ENCODE results near the gene ADPRM. TPM values are rescaled to one million over a fixed set of nuclear protein-coding genes. Genes with fewer than 3 reads are reported as not detected.

ADPRM gene
- total and polyA plus RNA-seq, 2 experiments from 2014 or later, result 6.8 to 8.8 TPM

DNA sequence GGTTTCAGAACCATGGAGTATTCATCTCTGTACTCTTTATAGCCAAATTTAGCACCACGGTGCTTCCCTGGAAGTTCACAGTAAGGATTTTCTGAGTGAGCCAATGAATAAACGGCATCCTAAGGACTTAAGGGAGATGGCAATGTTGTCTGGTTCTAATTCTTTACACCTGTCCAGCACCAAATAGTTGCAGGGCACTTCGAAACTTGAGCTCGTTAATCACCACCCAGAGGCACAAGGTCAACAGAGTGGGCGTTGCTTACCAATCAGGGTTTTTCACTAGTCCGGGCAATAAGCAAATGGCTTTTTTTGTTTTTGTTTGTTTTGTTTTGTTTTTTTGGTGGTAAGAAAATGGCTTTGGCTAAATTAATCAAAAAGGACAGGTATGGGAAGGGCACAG is 60.7 kb downstream of the ADPRM start:
- H3K4me1 Mint-ChIP-seq, result peaks cover 42% of the 10 kb centered on the region
- Histone ChIP-seq H3K36me3 (ENCODE audit: insufficient read depth) (no peaks in the 10 kb centered on the region), H2AFZ (no peak overlapping the region), H3K27me3 (ENCODE audit: insufficient read depth) (no peaks in the 10 kb centered on the region), H3K4me1 (ENCODE audit: insufficient read depth) (peaks cover 22% of the 10 kb centered on the region), H3K27ac (ENCODE audit: low read depth) (no peak overlapping the region), H3K4me2 (no peak overlapping the region), H3K4me3 (no peak overlapping the region), H3K9me2 (ENCODE audit: insufficient read depth) (no peaks in the 10 kb centered on the region), H3K79me2 (replicated peaks; ENCODE audit: insufficient read depth) (no peaks in the 10 kb centered on the region), H3F3A (replicated peaks; ENCODE audit: low read depth) (peaks cover 4% of the 10 kb centered on the region; the same call in 1 of the 2 replicates), H4K20me1 (replicated peaks; ENCODE audit: insufficient read depth) (no peaks in the 10 kb centered on the region)
- H3K9me3 Mint-ChIP-seq, result no peaks in the 10 kb centered on the region; the same call in 2 of the 3 replicates
- H3K27me3 Mint-ChIP-seq (ENCODE audit: insufficient read depth, low read depth, poor library complexity), result peaks cover 18% of the 10 kb centered on the region
- no peak overlapping the region for H3K27ac Mint-ChIP-seq
- no peak for TF ChIP-seq EZH2 (IDR thresholded peaks at IDR 0.05; ENCODE audit: low read depth, unreplicated experiment)
- TF ChIP-seq POLR2AphosphoS5 (IDR thresholded peaks at IDR 0.05; ENCODE audit: low read depth), result no peak
- TF ChIP-seq REST (IDR thresholded peaks at IDR 0.05; ENCODE audit: unreplicated experiment), result no peak
- TF ChIP-seq STAT1 (IDR thresholded peaks at IDR 0.05; ENCODE audit: unreplicated experiment), result no peak
- TF ChIP-seq ZNF114 (CRISPR knock-in tag; IDR thresholded peaks at IDR 0.05), result no peak
- TF ChIP-seq NANOG (IDR thresholded peaks at IDR 0.05; ENCODE audit: borderline replicate concordance), result no peak
- no peak for TF ChIP-seq JUNB (IDR thresholded peaks at IDR 0.05; ENCODE audit: unreplicated experiment)
- TF ChIP-seq CREB1 (CRISPR knock-in tag; IDR thresholded peaks at IDR 0.05; ENCODE audit: low read depth), result no peak
- no peak for TF ChIP-seq EZH2phosphoT487 (IDR thresholded peaks at IDR 0.05; ENCODE audit: unreplicated experiment)
- TF ChIP-seq, protein P1, sequence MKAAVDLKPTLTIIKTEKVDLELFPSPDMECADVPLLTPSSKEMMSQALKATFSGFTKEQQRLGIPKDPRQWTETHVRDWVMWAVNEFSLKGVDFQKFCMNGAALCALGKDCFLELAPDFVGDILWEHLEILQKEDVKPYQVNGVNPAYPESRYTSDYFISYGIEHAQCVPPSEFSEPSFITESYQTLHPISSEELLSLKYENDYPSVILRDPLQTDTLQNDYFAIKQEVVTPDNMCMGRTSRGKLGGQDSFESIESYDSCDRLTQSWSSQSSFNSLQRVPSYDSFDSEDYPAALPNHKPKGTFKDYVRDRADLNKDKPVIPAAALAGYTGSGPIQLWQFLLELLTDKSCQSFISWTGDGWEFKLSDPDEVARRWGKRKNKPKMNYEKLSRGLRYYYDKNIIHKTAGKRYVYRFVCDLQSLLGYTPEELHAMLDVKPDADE (IDR thresholded peaks at IDR 0.05), result no peak
- TF ChIP-seq ZNF331 (CRISPR knock-in tag; IDR thresholded peaks at IDR 0.05; ENCODE audit: low read depth), result no peak
- TF ChIP-seq, protein P2, sequence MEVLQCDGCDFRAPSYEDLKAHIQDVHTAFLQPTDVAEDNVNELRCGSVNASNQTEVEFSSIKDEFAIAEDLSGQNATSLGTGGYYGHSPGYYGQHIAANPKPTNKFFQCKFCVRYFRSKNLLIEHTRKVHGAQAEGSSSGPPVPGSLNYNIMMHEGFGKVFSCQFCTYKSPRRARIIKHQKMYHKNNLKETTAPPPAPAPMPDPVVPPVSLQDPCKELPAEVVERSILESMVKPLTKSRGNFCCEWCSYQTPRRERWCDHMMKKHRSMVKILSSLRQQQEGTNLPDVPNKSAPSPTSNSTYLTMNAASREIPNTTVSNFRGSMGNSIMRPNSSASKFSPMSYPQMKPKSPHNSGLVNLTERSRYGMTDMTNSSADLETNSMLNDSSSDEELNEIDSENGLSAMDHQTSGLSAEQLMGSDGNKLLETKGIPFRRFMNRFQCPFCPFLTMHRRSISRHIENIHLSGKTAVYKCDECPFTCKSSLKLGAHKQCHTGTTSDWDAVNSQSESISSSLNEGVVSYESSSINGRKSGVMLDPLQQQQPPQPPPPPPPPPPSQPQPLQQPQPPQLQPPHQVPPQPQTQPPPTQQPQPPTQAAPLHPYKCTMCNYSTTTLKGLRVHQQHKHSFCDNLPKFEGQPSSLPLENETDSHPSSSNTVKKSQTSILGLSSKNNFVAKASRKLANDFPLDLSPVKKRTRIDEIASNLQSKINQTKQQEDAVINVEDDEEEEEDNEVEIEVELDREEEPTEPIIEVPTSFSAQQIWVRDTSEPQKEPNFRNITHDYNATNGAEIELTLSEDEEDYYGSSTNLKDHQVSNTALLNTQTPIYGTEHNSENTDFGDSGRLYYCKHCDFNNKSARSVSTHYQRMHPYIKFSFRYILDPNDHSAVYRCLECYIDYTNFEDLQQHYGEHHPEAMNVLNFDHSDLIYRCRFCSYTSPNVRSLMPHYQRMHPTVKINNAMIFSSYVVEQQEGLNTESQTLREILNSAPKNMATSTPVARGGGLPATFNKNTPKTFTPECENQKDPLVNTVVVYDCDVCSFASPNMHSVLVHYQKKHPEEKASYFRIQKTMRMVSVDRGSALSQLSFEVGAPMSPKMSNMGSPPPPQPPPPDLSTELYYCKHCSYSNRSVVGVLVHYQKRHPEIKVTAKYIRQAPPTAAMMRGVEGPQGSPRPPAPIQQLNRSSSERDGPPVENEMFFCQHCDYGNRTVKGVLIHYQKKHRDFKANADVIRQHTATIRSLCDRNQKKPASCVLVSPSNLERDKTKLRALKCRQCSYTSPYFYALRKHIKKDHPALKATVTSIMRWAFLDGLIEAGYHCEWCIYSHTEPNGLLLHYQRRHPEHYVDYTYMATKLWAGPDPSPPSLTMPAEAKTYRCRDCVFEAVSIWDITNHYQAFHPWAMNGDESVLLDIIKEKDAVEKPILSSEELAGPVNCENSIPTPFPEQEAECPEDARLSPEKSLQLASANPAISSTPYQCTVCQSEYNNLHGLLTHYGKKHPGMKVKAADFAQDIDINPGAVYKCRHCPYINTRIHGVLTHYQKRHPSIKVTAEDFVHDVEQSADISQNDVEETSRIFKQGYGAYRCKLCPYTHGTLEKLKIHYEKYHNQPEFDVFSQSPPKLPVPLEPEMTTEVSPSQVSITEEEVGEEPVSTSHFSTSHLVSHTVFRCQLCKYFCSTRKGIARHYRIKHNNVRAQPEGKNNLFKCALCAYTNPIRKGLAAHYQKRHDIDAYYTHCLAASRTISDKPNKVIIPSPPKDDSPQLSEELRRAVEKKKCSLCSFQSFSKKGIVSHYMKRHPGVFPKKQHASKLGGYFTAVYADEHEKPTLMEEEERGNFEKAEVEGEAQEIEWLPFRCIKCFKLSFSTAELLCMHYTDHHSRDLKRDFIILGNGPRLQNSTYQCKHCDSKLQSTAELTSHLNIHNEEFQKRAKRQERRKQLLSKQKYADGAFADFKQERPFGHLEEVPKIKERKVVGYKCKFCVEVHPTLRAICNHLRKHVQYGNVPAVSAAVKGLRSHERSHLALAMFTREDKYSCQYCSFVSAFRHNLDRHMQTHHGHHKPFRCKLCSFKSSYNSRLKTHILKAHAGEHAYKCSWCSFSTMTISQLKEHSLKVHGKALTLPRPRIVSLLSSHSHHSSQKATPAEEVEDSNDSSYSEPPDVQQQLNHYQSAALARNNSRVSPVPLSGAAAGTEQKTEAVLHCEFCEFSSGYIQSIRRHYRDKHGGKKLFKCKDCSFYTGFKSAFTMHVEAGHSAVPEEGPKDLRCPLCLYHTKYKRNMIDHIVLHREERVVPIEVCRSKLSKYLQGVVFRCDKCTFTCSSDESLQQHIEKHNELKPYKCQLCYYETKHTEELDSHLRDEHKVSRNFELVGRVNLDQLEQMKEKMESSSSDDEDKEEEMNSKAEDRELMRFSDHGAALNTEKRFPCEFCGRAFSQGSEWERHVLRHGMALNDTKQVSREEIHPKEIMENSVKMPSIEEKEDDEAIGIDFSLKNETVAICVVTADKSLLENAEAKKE (CRISPR knock-in tag; IDR thresholded peaks at IDR 0.05), result no peak
- no peaks in the 10 kb centered on the region; the same call in 2 of the 3 replicates for H3K36me3 Mint-ChIP-seq (ENCODE audit: low read depth)
- no peak overlapping the region for H3K4me3 Mint-ChIP-seq
- no peak for ATAC-seq
- DNase-seq (ENCODE audit: low spot score), result no peak
